Medulla oblongata (tissue), 1 donor: ENCODE measurements around the gene RALBP1.
"Not testable (repeated sequence)": the region's sequence is repeated elsewhere in the genome, so short reads cannot be mapped to it uniquely, and the experiment has no call there.

ENCODE experiments used
- DNase-seq: peaks from one replicate; pipeline ENCODE4 v3.0.0-alpha.2; 2015; ENCODE audit errors: extremely low spot score

Gene RALBP1

DNA sequence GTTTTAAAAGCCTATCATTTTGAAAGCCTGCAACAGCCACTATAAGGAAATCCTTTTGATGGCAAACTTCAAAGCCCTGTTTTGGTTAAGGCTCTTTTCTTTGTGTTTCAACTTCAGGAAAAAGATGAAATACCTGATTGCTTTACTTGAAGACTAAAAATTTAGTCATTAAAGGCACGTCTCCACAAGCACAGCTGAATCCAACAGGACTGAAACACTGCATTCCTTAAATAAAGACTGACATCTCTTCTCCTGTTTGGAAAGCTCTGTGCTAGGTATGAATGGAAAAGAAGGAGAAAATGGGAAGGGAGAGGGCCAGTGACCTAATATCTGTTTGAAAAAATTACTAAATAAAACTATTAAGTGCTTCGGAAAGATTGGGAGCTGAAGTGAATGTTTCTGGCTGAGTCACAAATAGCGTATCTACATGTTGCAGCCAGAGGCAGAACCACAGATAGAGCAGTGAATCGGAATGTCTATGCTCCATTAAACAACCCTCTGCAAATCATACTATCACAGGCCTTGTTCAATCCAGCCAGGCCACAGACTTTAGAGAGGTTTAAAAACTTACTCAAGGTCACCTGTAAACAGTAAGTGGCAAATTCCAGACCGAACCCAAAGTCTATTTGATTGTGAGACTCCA, 21.1 kb upstream of the RALBP1 start:
- DNase-seq, result no peak

DNA sequence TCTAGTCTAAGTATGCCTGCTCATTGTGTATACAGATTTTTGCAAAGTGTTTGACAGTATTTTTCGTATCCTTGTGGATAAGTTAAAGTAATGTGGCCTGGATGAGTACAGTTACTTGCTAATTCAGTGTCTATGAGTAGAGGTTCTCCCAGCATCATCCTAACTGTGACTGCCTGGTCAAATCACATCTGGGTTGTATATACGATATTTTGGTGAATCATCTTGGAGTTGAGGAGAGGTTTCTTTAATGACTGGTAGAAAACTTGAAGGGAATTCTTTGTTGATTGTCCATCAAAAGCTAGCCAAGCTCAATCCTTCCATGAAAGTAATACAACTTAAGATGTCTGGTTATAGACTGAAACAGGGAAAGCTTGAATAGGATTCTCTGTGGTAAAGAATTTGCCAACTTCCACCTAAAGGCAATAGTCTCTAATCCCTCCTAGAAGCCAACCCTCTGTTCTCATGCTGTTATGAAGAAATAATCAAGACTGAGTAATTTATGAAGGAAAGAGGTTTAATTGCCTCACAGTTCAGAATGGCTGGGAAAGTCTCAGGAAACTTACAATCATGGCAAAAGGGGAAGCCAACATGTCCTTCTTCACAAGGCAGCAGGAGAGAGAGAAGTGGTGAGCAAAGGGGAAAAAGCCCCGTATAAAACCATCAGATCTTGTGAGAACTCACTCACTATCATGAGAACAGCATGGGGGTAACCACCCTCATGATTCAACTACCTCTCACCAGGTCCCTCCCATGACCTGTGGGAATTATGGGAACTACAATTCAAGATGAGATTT, 19.4 kb upstream of the RALBP1 start:
- no peak for DNase-seq

- no peak for DNase-seq
These were observed 9.2 kb upstream of the RALBP1 start for GRCh38 chr18:9466127-9466526.

DNA sequence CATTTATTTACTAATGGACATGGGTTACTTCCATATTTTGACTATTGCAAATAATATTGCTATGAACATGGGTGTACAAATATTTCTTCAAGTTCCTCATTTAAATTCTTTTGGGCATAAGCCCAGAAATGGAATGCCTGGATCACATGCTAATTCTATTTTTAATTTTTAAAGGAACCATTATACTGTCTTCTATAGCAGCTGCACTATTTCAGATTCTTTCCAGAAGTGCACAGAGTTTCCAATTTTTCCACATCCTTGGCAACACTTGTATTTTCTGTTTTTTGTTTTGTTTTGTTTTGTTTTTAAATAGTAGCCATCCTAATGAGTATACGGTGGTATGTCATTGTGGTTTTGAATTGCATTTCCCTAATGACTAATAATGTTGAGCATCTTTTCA, 8.5 kb upstream of the RALBP1 start:
- no peak for DNase-seq

GRCh38 chr18:9468998-9469397, 6.3 kb upstream of the RALBP1 start:
- no peak for DNase-seq

- no peak for DNase-seq
These were observed 5.6 kb upstream of the RALBP1 start for GRCh38 chr18:9469685-9470084.

DNA sequence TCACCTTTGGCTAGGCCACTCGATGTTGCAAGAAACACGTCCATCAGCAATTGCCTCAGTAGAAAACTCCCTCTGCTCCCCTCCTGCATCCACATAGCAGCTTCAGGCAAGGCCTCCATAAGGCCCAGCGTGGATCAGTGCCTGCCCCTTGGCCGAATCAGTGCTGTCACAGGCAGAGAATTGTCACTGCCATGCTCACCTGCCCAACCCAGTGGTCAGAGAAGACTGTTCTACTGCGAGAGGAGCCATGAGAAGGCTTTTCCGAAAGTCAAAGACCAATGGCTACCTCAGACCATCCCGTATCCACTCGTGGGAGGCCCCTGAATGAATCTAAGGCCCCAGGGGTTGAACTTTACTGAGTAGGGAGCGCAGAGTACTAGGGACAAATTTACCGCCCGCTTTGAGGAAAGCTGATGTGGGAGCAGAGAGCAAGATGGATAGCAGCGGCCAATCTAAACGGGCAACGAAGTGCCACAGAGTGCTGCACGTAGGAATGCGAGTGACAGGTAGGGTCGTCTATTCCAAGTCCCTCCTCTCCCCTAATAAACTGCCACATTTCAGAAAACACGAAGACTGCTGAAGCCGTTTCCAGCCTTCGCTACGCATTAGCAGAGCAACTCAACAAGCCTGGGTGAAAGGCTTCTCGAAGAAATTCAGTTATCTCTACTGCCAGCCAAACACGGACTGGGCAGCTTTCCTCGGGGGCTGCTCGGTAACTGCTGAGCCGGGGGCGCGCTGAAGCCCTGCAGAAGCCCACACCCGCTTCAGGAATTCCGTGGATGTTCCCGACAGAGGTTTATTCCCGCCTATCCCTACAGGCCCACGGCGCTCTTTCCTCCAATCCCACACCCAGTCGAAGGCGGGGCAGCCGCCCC, 968 bp upstream of the RALBP1 start:
- no peak for DNase-seq

- DNase-seq, result peak; percentile 35
These were observed 604 bp downstream of the RALBP1 start for GRCh38 chr18:9475643-9476591.

DNA sequence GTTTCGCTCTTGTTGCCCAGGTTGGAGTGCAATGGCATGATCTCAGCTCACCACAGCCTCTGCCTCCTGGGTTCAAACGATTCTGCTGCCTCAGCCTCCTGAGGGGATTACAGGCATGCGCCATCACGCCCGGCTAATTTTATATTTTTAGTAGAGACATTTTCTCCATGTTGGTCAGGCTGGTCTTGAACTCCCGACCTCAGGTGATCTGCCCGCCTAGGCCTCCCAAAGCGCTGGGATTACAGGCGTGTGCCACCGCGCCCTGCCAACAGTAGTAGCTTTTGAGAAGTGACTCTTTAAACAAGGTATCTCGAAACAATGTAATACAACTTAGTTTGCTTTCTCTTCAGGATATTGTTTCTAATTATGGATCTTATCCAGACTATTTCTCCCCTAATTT, 1.6 kb downstream of the RALBP1 start:
- DNase-seq, result not testable (repeated sequence)

DNA sequence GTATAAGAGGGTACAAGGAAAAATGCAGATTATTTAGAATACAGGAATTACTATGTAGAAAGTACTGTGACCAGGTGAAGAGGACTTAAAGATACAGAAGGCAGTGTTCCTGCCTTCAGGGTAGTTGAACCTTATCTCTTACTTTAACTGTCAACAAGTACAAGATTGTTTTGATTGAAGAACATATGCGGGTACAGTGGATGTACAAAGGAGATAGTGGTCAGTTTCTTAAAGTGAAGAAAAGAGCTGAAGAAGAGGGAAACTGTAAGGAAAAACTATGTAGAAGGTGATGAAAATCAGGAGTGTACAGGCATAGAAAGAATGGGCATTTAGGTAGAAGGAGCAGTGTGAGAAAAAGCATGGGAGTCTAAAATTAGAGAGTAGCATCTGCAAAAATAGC, 2.2 kb downstream of the RALBP1 start:
- no peak for DNase-seq

DNA sequence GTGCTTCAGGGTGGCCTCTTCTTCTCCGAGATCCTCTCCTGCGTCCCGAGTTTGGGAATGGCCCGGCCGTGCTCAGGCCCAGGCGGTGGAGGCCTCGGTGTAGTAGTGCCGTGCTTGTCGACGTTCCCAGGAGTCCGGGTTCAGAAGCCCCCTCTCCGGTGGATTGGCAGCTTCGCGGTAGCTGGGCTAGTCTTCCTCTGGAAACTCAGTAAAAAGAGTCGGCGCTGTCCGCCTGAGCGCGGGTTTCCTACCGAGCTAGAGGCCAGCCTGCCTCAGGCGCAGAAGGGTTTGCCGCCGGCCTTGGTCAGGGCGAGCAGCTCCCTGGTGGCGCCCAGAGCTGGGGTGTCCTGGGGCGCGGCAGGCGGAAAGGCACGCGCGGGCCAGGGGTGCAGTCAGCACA, 3.2 kb downstream of the RALBP1 start:
- no peak for DNase-seq

GRCh38 chr18:9482790-9483189, 7.5 kb downstream of the RALBP1 start:
- no peak for DNase-seq

DNA sequence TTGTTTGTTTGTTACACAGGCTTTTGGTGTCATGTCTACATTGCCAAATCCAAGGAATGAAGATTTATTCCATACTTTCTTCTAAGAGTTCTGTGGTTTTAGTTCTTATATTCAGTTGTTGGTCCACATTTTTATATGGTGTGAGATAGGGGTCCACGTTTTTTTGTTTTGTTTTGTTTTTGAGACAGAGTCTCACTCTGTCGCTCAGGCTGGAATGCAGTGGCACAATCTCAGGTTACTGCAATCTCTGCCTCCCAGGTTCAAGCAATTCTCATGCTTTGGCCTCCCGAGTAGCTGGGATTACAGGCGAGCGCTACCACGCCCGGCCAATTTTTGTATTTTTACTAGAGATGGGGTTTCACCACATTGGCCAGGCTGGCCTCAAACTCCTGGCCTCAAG, 8.2 kb downstream of the RALBP1 start:
- DNase-seq, result no peak

GRCh38 chr18:9484856-9485255, 9.5 kb downstream of the RALBP1 start:
- not testable (repeated sequence) for DNase-seq

GRCh38 chr18:9488538-9488937, 13.2 kb downstream of the RALBP1 start:
- DNase-seq, result no peak

- no peak for DNase-seq
These were observed 19.5 kb downstream of the RALBP1 start for GRCh38 chr18:9494778-9495331.

GRCh38 chr18:9495465-9495864, 20.2 kb downstream of the RALBP1 start:
- no peak for DNase-seq

- DNase-seq, result no peak
These were observed 20.8 kb downstream of the RALBP1 start for GRCh38 chr18:9495916-9496705.

- DNase-seq, result no peak
These were observed 30.9 kb downstream of the RALBP1 start for GRCh38 chr18:9506046-9506792.
